Measurements from ENCODE around the gene ZCCHC17.
"Not testable (repeated sequence)": the region's sequence is repeated elsewhere in the genome, so short reads cannot be mapped to it uniquely, and the experiment has no call there.

The ZCCHC17 gene

GRCh38 chr1:31296486-31297276 lies at the start of gene ZCCHC17, which contains the start of gene SNRNP40:
TSS of gene ZCCHC17 (plus strand) at chr1:31297032. CDS start at chr1:31310099, 13,067 bp downstream.
TSS of gene SNRNP40 (minus strand) at chr1:31296788. CDS start at chr1:31296751, 37 bp downstream.
- DNase-seq = peak; percentile 82

- no peak for DNase-seq
These were observed 48.6 kb upstream of the ZCCHC17 start for GRCh38 chr1:31248276-31248675.

- no peak for DNase-seq
These were observed 47.0 kb upstream of the ZCCHC17 start for GRCh38 chr1:31249854-31250253.

- DNase-seq = no peak
These were observed 39.6 kb upstream of the ZCCHC17 start for GRCh38 chr1:31257213-31257612.

GRCh38 chr1:31258581-31258980 lies 38.3 kb upstream of the ZCCHC17 start:
- no peak for DNase-seq

GRCh38 chr1:31259746-31260145 lies 37.1 kb upstream of the ZCCHC17 start:
- no peak for DNase-seq

- DNase-seq = no peak
These were observed 34.9 kb upstream of the ZCCHC17 start for GRCh38 chr1:31261916-31262315.

- not testable (repeated sequence) for DNase-seq
These were observed 34.4 kb upstream of the ZCCHC17 start for GRCh38 chr1:31262393-31262792.

GRCh38 chr1:31263408-31263807 lies 33.4 kb upstream of the ZCCHC17 start:
- DNase-seq = no peak

- DNase-seq = no peak
These were observed 31.9 kb upstream of the ZCCHC17 start for GRCh38 chr1:31264790-31265386.

- DNase-seq = no peak
These were observed 30.3 kb upstream of the ZCCHC17 start for GRCh38 chr1:31266547-31266946.

GRCh38 chr1:31272369-31272768 lies 24.5 kb upstream of the ZCCHC17 start:
- no peak for DNase-seq

- no peak for DNase-seq
These were observed 23.2 kb upstream of the ZCCHC17 start for GRCh38 chr1:31273619-31274018.

- DNase-seq = not testable (repeated sequence)
These were observed 14.4 kb upstream of the ZCCHC17 start for GRCh38 chr1:31282426-31282825.

- not testable (repeated sequence) for DNase-seq
These were observed 9.0 kb upstream of the ZCCHC17 start for GRCh38 chr1:31287791-31288190.

- no peak for DNase-seq
These were observed 7.8 kb upstream of the ZCCHC17 start for GRCh38 chr1:31289021-31289420.

- DNase-seq = no peak
These were observed 852 bp upstream of the ZCCHC17 start for GRCh38 chr1:31295874-31296485.

- DNase-seq = no peak
These were observed 730 bp downstream of the ZCCHC17 start for GRCh38 chr1:31297277-31298247.

- DNase-seq = no peak
These were observed 2.5 kb downstream of the ZCCHC17 start for GRCh38 chr1:31299365-31299764.

GRCh38 chr1:31300193-31300592 lies 3.4 kb downstream of the ZCCHC17 start:
- no peak for DNase-seq

- DNase-seq = no peak
These were observed 6.0 kb downstream of the ZCCHC17 start for GRCh38 chr1:31302709-31303441.

- no peak for DNase-seq
These were observed 9.4 kb downstream of the ZCCHC17 start for GRCh38 chr1:31306278-31306677.

All from GOT3 (cell line).